H9 (cell line): Measurements from ENCODE around the gene USP9Y. TPM values are rescaled to one million over a fixed set of nuclear protein-coding genes. Genes with fewer than 3 reads are reported as not detected.

ENCODE experiments used
- DNase-seq: peaks from one replicate; pipeline ENCODE4 v3.0.0-alpha.2; 2017
- H2AFZ ChIP-seq: one replicate; pipeline ENCODE4 v1.6.1; 2013; ENCODE audit warnings: mild to moderate bottlenecking, low read length, control low read depth, moderate library complexity
- H2AK5ac ChIP-seq: 2 replicates; pipeline ENCODE4 v1.6.1; 2013; ENCODE audit warnings: low read length, control low read depth, mixed read lengths; ENCODE audit not compliant: insufficient read length
- H2BK120ac ChIP-seq: one replicate; pipeline ENCODE4 v1.6.1; 2013; ENCODE audit warnings: low read depth, mild to moderate bottlenecking, low read length, control low read depth, inconsistent platforms; ENCODE audit not compliant: poor library complexity, severe bottlenecking
- H2BK12ac ChIP-seq: 2 replicates; pipeline ENCODE4 v1.6.1; 2013; ENCODE audit warnings: low read length, control low read depth, mixed read lengths, low read depth; ENCODE audit not compliant: insufficient read length
- H2BK15ac ChIP-seq: 2 replicates; pipeline ENCODE4 v1.6.1; 2013; ENCODE audit warnings: low read depth, low read length, control low read depth
- H2BK20ac ChIP-seq: one replicate; pipeline ENCODE4 v1.6.1; 2013; ENCODE audit warnings: low read depth, mild to moderate bottlenecking, low read length, control low read depth, inconsistent platforms; ENCODE audit not compliant: poor library complexity, severe bottlenecking
- H2BK5ac ChIP-seq: 2 replicates; pipeline ENCODE4 v1.6.1; 2013; ENCODE audit warnings: low read length, control low read depth, mixed read lengths; ENCODE audit not compliant: insufficient read length
- H3K14ac ChIP-seq: 2 replicates; pipeline ENCODE4 v1.6.1; 2013; ENCODE audit warnings: low read length, control low read depth; ENCODE audit not compliant: insufficient read depth
- H3K18ac ChIP-seq: 2 replicates; pipeline ENCODE4 v1.6.1; 2013; ENCODE audit warnings: low read depth, mild to moderate bottlenecking, mixed read lengths, low read length, control low read depth; ENCODE audit not compliant: insufficient read length
- H3K23ac ChIP-seq: 2 replicates; pipeline ENCODE4 v1.6.1; 2013; ENCODE audit warnings: low read length, control low read depth, mixed read lengths, low read depth; ENCODE audit not compliant: insufficient read length
- H3K23me2 ChIP-seq: 2 replicates; pipeline ENCODE4 v1.6.1; 2013; ENCODE audit warnings: low read depth, mild to moderate bottlenecking, mixed read lengths, low read length, control low read depth; ENCODE audit not compliant: insufficient read length, poor library complexity, severe bottlenecking
- H3K27ac ChIP-seq: 2 replicates; pipeline ENCODE4 v1.5.1; 2013; ENCODE audit warnings: low read length, control low read depth, mixed read lengths, low read depth; ENCODE audit not compliant: insufficient read length
- H3K27me3 ChIP-seq: 2 replicates; pipeline ENCODE4 v1.6.1; 2013; ENCODE audit warnings: low read length, control low read depth, inconsistent platforms; ENCODE audit not compliant: insufficient read depth
- H3K4ac ChIP-seq: 2 replicates; pipeline ENCODE4 v1.6.1; 2013; ENCODE audit warnings: low read depth, mild to moderate bottlenecking, control low read depth, inconsistent platforms, low read length, moderate library complexity
- H3K4me1 ChIP-seq: 2 replicates; pipeline ENCODE4 v1.6.1; 2013; ENCODE audit warnings: low read length, control low read depth, inconsistent platforms; ENCODE audit not compliant: insufficient read depth
- H3K4me2 ChIP-seq: 2 replicates; pipeline ENCODE4 v1.6.1; 2013; ENCODE audit warnings: low read length, control low read depth, mixed read lengths; ENCODE audit not compliant: insufficient read length, insufficient read depth
- H3K56ac ChIP-seq: 2 replicates; pipeline ENCODE4 v1.6.1; 2013; ENCODE audit warnings: low read depth, mild to moderate bottlenecking, mixed read lengths, low read length, control low read depth; ENCODE audit not compliant: insufficient read length
- H3K79me1 ChIP-seq: 2 replicates; pipeline ENCODE4 v1.6.1; 2013; ENCODE audit warnings: low read depth, mild to moderate bottlenecking, moderate library complexity, low read length, control low read depth, inconsistent platforms; ENCODE audit not compliant: insufficient read depth, poor library complexity, severe bottlenecking
- H3K79me2 ChIP-seq: 2 replicates; pipeline ENCODE4 v1.6.1; 2013; ENCODE audit warnings: low read length, control low read depth, inconsistent platforms; ENCODE audit not compliant: insufficient read depth
- H3K9ac ChIP-seq: 2 replicates; pipeline ENCODE4 v1.6.1; 2013; ENCODE audit warnings: low read length, control low read depth, mixed read lengths; ENCODE audit not compliant: insufficient read length; ENCODE audit errors: extremely low read depth
- H3K9me3 ChIP-seq: one replicate; pipeline ENCODE4 v1.6.1; 2013; ENCODE audit warnings: low read depth, low read length, inconsistent platforms; ENCODE audit not compliant: control insufficient read depth
- H3T11ph ChIP-seq: one replicate; pipeline ENCODE4 v1.6.1; 2013; ENCODE audit warnings: mild to moderate bottlenecking, low read length, control low read depth, inconsistent platforms
- H4K20me1 ChIP-seq: one replicate; pipeline ENCODE4 v1.6.1; 2013; ENCODE audit not compliant: control insufficient read depth, insufficient read length, insufficient read depth
- H4K5ac ChIP-seq: 2 replicates; pipeline ENCODE4 v1.6.1; 2013; ENCODE audit warnings: low read depth, mild to moderate bottlenecking, mixed read lengths, low read length, control low read depth; ENCODE audit not compliant: insufficient read length
- H4K8ac ChIP-seq: replicated peaks from 2 replicates; pipeline ENCODE4 v1.6.1; 2013; ENCODE audit warnings: low read length, control low read depth, mixed read lengths, low read depth; ENCODE audit not compliant: insufficient read length
- H4K91ac ChIP-seq: 2 replicates; pipeline ENCODE4 v1.6.1; 2013; ENCODE audit warnings: low read depth, mild to moderate bottlenecking, moderate library complexity, mixed read lengths, low read length, control low read depth; ENCODE audit not compliant: insufficient read length
- H3K27ac Mint-ChIP-seq, 3 experiments: 2 replicates in 2 of 3; 3 replicates in 1 of 3; pipeline ENCODE4 v1.8.0; 2020 to 2021; ENCODE audit warnings: mixed read lengths in 3 of 3, mild to moderate bottlenecking in 1 of 3, moderate library complexity in 1 of 3
- H3K27me3 Mint-ChIP-seq: 2 replicates; pipeline ENCODE4 v1.8.0; 2021; ENCODE audit warnings: low read depth, mild to moderate bottlenecking, moderate library complexity, mixed read lengths
- H3K36me3 Mint-ChIP-seq, 3 experiments: 2 replicates in 2 of 3; 3 replicates in 1 of 3; pipeline ENCODE4 v1.8.0; 2020 to 2021; ENCODE audit warnings: low read depth in 3 of 3, mixed read lengths in 3 of 3; ENCODE audit not compliant: insufficient read depth in 1 of 3
- H3K4me1 Mint-ChIP-seq, 2 experiments: 2 replicates each; pipeline ENCODE4 v1.8.0; 2020; ENCODE audit warnings: mixed read lengths in 2 of 2
- H3K4me3 Mint-ChIP-seq, 2 experiments: 2 replicates in 1 of 2; 3 replicates in 1 of 2; pipeline ENCODE4 v1.8.0; 2020 to 2021; ENCODE audit warnings: mild to moderate bottlenecking in 2 of 2, mixed read lengths in 2 of 2, moderate library complexity in 1 of 2
- H3K9me3 Mint-ChIP-seq, 2 experiments: 2 replicates in 1 of 2; 3 replicates in 1 of 2; pipeline ENCODE4 v1.8.0; 2020; ENCODE audit warnings: mild to moderate bottlenecking in 2 of 2, mixed read lengths in 2 of 2, moderate library complexity in 1 of 2
- WGBS: extraction: QIAGEN DNeasy Blood & Tissue Kit; methylation state at CpG from one replicate; pipeline ENCODE4 v1.1.7; 2013; ENCODE audit warnings: missing lambda C conversion rate, low lambda C conversion rate, mixed read lengths; ENCODE audit not compliant: insufficient read length; ENCODE audit errors: extremely low coverage; 5-methylcytosine and 5-hydroxymethylcytosine counted together
- total RNA-seq: library from RNA; stranded (reverse); gene quantifications from 2 replicates; pipeline ENCODE4 v1.2.1, GENCODE V29; 2021
- TF ChIP-seq, protein P1 (sequence below): fragments of 200-600 bp; sonication (generic); conservative IDR thresholded peaks from 3 replicates; pipeline ENCODE4 v1.8.0; 2021; ENCODE audit warnings: antibody characterized with exemption, mild to moderate bottlenecking

The USP9Y gene
- total RNA-seq, 1 experiment from 2014 or later, result not detected

DNA sequence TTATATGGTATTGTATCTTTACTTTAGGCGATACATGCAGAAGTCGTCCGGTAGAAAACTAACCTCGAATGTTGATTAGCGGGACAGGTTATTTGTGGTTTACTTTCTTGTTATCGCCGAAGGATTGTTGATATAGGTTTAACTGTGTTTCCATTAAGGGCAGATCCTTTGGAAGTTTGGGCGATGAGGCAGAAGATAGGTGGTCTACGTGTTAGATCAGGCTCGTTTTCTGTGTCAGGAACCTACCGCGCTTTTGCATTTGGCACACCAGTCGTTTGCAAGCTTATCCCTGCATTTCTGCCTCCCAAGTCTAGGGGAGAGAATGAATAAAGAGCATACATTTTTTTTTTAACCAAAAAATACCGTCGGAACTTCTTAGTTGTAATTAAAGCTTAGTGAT lies 204.9 kb downstream of the USP9Y start:
- Histone ChIP-seq H4K5ac (no peak overlapping the region), H3K14ac (no peak overlapping the region), H2AK5ac (no peak overlapping the region), H3K4me1 (no peaks in the 10 kb centered on the region), H3K27me3 (no peaks in the 10 kb centered on the region), H4K91ac (no peak overlapping the region), H3K56ac (no peak overlapping the region), H4K8ac (no peak overlapping the region), H3K9me3 (no peaks in the 10 kb centered on the region), H2BK12ac (no peak overlapping the region), H3K23ac (no peak overlapping the region), H2BK120ac (no peak overlapping the region), H2BK5ac (no peak overlapping the region), H4K20me1 (no peaks in the 10 kb centered on the region), H3K4me2 (no peak overlapping the region), H3K18ac (no peak overlapping the region), H2AFZ (no peak overlapping the region), H3K23me2 (no peaks in the 10 kb centered on the region), H2BK15ac (no peak overlapping the region), H2BK20ac (no peak overlapping the region), H3K79me1 (no peaks in the 10 kb centered on the region), H3T11ph (no peak overlapping the region), H3K4ac (no peak overlapping the region), H3K27ac (no peak overlapping the region), H3K79me2 (no peaks in the 10 kb centered on the region), H3K9ac (no peak overlapping the region)
- no peaks in the 10 kb centered on the region for H3K27me3 Mint-ChIP-seq
- no peak overlapping the region for H3K27ac Mint-ChIP-seq
- H3K4me1 Mint-ChIP-seq, result no peaks in the 10 kb centered on the region
- TF ChIP-seq, protein P1, sequence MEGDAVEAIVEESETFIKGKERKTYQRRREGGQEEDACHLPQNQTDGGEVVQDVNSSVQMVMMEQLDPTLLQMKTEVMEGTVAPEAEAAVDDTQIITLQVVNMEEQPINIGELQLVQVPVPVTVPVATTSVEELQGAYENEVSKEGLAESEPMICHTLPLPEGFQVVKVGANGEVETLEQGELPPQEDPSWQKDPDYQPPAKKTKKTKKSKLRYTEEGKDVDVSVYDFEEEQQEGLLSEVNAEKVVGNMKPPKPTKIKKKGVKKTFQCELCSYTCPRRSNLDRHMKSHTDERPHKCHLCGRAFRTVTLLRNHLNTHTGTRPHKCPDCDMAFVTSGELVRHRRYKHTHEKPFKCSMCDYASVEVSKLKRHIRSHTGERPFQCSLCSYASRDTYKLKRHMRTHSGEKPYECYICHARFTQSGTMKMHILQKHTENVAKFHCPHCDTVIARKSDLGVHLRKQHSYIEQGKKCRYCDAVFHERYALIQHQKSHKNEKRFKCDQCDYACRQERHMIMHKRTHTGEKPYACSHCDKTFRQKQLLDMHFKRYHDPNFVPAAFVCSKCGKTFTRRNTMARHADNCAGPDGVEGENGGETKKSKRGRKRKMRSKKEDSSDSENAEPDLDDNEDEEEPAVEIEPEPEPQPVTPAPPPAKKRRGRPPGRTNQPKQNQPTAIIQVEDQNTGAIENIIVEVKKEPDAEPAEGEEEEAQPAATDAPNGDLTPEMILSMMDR, result no peak
- DNase-seq, result no peak
- H3K4me3 Mint-ChIP-seq, result no peak overlapping the region
- WGBS, result no CpG with 5 or more reads among the region's 15 CpGs
- no peaks in the 10 kb centered on the region for H3K9me3 Mint-ChIP-seq
- no peaks in the 10 kb centered on the region for H3K36me3 Mint-ChIP-seq

Other genes starting within 250 kb of the USP9Y start
- gene DDX3Y, start 203.6 kb downstream of the USP9Y start, total RNA-seq, result not detected in 2 replicates